ENCODE results near the gene MRPS18C. TPM values are rescaled to one million over a fixed set of nuclear protein-coding genes. Genes with fewer than 3 reads are reported as not detected.

The MRPS18C gene
- total and polyA plus RNA-seq, 10 of the 15 experiments (the other 5 are each of a cell fraction or from before 2014, with no cell fraction given) = 38.0 to 283 (median 78.8) TPM

Other genes with a start within 250 kb of the MRPS18C start
- 15.5 and 16.9 TPM in 2 replicates for gene COQ2, start 171.3 kb upstream of the MRPS18C start, total RNA-seq (2014; rRNA removed)
- 19.0 and 20.5 TPM in 2 replicates for gene COQ2, start 171.3 kb upstream of the MRPS18C start, total RNA-seq (2014; rRNA removed; fragmentation: Illumina TruSeq; extraction: Trizol)
- 15.8 and 17.7 TPM in 2 replicates for gene COQ2, start 171.3 kb upstream of the MRPS18C start, total RNA-seq (2021)
- 33.6 and 38.4 TPM in 2 replicates for gene COQ2, start 171.3 kb upstream of the MRPS18C start, polyA plus RNA-seq (2011; rRNA removed)
- gene COQ2, start 171.3 kb upstream of the MRPS18C start, polyA plus RNA-seq (2014; fragmentation: Illumina TruSeq; extraction: Trizol) = 22.0 and 26.9 TPM in 2 replicates
- gene COQ2, start 171.3 kb upstream of the MRPS18C start, polyA plus RNA-seq (2014; fragmentation: Nextera tagmentation; extraction: Ambion mirVana) = 10 to 100 TPM in 1 of 2 experiments, 1 to 10 TPM in 1; 5.0 to 11.2 TPM
- 17.1 and 17.5 TPM in 2 replicates for gene COQ2, start 171.3 kb upstream of the MRPS18C start, polyA plus RNA-seq (2014; rRNA removed)
- 10 to 100 TPM; 43.1 to 46.7 TPM for gene COQ2, start 171.3 kb upstream of the MRPS18C start, polyA plus RNA-seq (2016; fragmentation: Nextera tagmentation; extraction: Ambion mirVana)
- 0.44 and 0.51 TPM in 2 replicates for gene HPSE, start 121.2 kb upstream of the MRPS18C start, total RNA-seq (2014; rRNA removed)
- 0.40 and 0.55 TPM in 2 replicates for gene HPSE, start 121.2 kb upstream of the MRPS18C start, total RNA-seq (2014; rRNA removed; fragmentation: Illumina TruSeq; extraction: Trizol)
- 0.67 and 0.85 TPM in 2 replicates for gene HPSE, start 121.2 kb upstream of the MRPS18C start, total RNA-seq (2021)
- 0.60 and 0.98 TPM in 2 replicates for gene HPSE, start 121.2 kb upstream of the MRPS18C start, polyA plus RNA-seq (2011; rRNA removed)
- 0.51 and 0.65 TPM in 2 replicates for gene HPSE, start 121.2 kb upstream of the MRPS18C start, polyA plus RNA-seq (2014; fragmentation: Illumina TruSeq; extraction: Trizol)
- gene HPSE, start 121.2 kb upstream of the MRPS18C start, polyA plus RNA-seq (2014; fragmentation: Nextera tagmentation; extraction: Ambion mirVana) = under 1 TPM; 0.16 to 0.29 TPM
- 0.47 and 0.56 TPM in 2 replicates for gene HPSE, start 121.2 kb upstream of the MRPS18C start, polyA plus RNA-seq (2014; rRNA removed)
- under 1 TPM; 0.88 to 0.89 TPM for gene HPSE, start 121.2 kb upstream of the MRPS18C start, polyA plus RNA-seq (2016; fragmentation: Nextera tagmentation; extraction: Ambion mirVana)
- gene HELQ, start 235 bp upstream of the MRPS18C start, total RNA-seq (2014; rRNA removed) = 11.0 and 11.1 TPM in 2 replicates
- 11.1 and 13.3 TPM in 2 replicates for gene HELQ, start 235 bp upstream of the MRPS18C start, total RNA-seq (2014; rRNA removed; fragmentation: Illumina TruSeq; extraction: Trizol)
- gene HELQ, start 235 bp upstream of the MRPS18C start, total RNA-seq (2021) = 12.1 and 13.5 TPM in 2 replicates
- gene HELQ, start 235 bp upstream of the MRPS18C start, polyA plus RNA-seq (2011; rRNA removed) = 13.3 and 15.0 TPM in 2 replicates
- gene HELQ, start 235 bp upstream of the MRPS18C start, polyA plus RNA-seq (2014; fragmentation: Illumina TruSeq; extraction: Trizol) = 9.6 and 11.6 TPM in 2 replicates
- gene HELQ, start 235 bp upstream of the MRPS18C start, polyA plus RNA-seq (2014; fragmentation: Nextera tagmentation; extraction: Ambion mirVana) = 1 to 10 TPM; 4.5 to 4.6 TPM
- gene HELQ, start 235 bp upstream of the MRPS18C start, polyA plus RNA-seq (2014; rRNA removed) = 8.3 and 10.4 TPM in 2 replicates
- gene HELQ, start 235 bp upstream of the MRPS18C start, polyA plus RNA-seq (2016; fragmentation: Nextera tagmentation; extraction: Ambion mirVana) = 10 to 100 TPM in 1 of 2 experiments, 1 to 10 TPM in 1; 9.9 to 10.8 TPM
- 8.2 and 10.7 TPM in 2 replicates for gene ABRAXAS1, start 29.0 kb downstream of the MRPS18C start, total RNA-seq (2014; rRNA removed)
- 5.3 and 5.8 TPM in 2 replicates for gene ABRAXAS1, start 29.0 kb downstream of the MRPS18C start, total RNA-seq (2014; rRNA removed; fragmentation: Illumina TruSeq; extraction: Trizol)
- 8.2 and 8.5 TPM in 2 replicates for gene ABRAXAS1, start 29.0 kb downstream of the MRPS18C start, total RNA-seq (2021)
- gene ABRAXAS1, start 29.0 kb downstream of the MRPS18C start, polyA plus RNA-seq (2011; rRNA removed) = 8.6 and 14.5 TPM in 2 replicates
- 9.7 and 11.7 TPM in 2 replicates for gene ABRAXAS1, start 29.0 kb downstream of the MRPS18C start, polyA plus RNA-seq (2014; fragmentation: Illumina TruSeq; extraction: Trizol)
- 1 to 10 TPM; 2.2 to 3.2 TPM for gene ABRAXAS1, start 29.0 kb downstream of the MRPS18C start, polyA plus RNA-seq (2014; fragmentation: Nextera tagmentation; extraction: Ambion mirVana)
- gene ABRAXAS1, start 29.0 kb downstream of the MRPS18C start, polyA plus RNA-seq (2014; rRNA removed) = 5.6 and 5.9 TPM in 2 replicates
- 1 to 10 TPM; 2.5 to 3.1 TPM for gene ABRAXAS1, start 29.0 kb downstream of the MRPS18C start, polyA plus RNA-seq (2016; fragmentation: Nextera tagmentation; extraction: Ambion mirVana)
- 0.65 and 0.79 TPM in 2 replicates for gene GPAT3, start 80.0 kb downstream of the MRPS18C start, total RNA-seq (2014; rRNA removed)
- 0.54 and 0.60 TPM in 2 replicates for gene GPAT3, start 80.0 kb downstream of the MRPS18C start, total RNA-seq (2014; rRNA removed; fragmentation: Illumina TruSeq; extraction: Trizol)
- gene GPAT3, start 80.0 kb downstream of the MRPS18C start, total RNA-seq (2021) = 0.90 and 1.1 TPM in 2 replicates
- 0.39 and 0.53 TPM in 2 replicates for gene GPAT3, start 80.0 kb downstream of the MRPS18C start, polyA plus RNA-seq (2011; rRNA removed)
- 0.51 and 0.59 TPM in 2 replicates for gene GPAT3, start 80.0 kb downstream of the MRPS18C start, polyA plus RNA-seq (2014; fragmentation: Illumina TruSeq; extraction: Trizol)
- under 1 TPM; 0.26 to 0.47 TPM for gene GPAT3, start 80.0 kb downstream of the MRPS18C start, polyA plus RNA-seq (2014; fragmentation: Nextera tagmentation; extraction: Ambion mirVana)
- 0.51 and 1.4 TPM in 2 replicates for gene GPAT3, start 80.0 kb downstream of the MRPS18C start, polyA plus RNA-seq (2014; rRNA removed)
- gene GPAT3, start 80.0 kb downstream of the MRPS18C start, polyA plus RNA-seq (2016; fragmentation: Nextera tagmentation; extraction: Ambion mirVana) = under 1 TPM; 0.43 to 0.67 TPM

Measured in GM12878 (cell line).